ENCODE results near the gene TCOF1.
A peak's percentile ranks its signal among the peaks of the same experiment; 100 is the strongest.

- TF ChIP-seq CTCF (IDR thresholded peaks at IDR 0.05; ENCODE audit: control extremely low read depth in 1 of 3, insufficient read depth in 1 of 3, low read depth in 1 of 3, low read length in 3 of 3) (no peak), RFX5 (IDR thresholded peaks at IDR 0.05; ENCODE audit: borderline replicate concordance, low read depth, low read length) (peak; percentile 97), EP300 (IDR thresholded peaks at IDR 0.05; ENCODE audit: borderline replicate concordance in 1 of 2, low read depth in 2 of 2, low read length in 2 of 2) (no peak), POLR2A (IDR thresholded peaks at IDR 0.05; ENCODE audit: control extremely low read depth in 1 of 2, low read depth in 2 of 2, low read length in 2 of 2) (no peak; a peak in 1 of 3 replicates)
Observed at GRCh38 chr5:150412319-150413175, 55.0 kb downstream of the TCOF1 start, which contains the start of gene CD74.
